OCI-LY3 (cell line): ENCODE measurements around the gene PDGFC.

Source experiments
- CTCF ChIP-seq: fragments of 200-600, 300-600 bp; sonication (generic); IDR thresholded peaks from 2 replicates; pipeline ENCODE4 v1.5.1; 2014; ENCODE audit warnings: antibody characterized with exemption, low read length, low read depth
- EZH2phosphoT487 ChIP-seq: fragments of 200-600 bp; shearing (Covaris generic); IDR thresholded peaks from 2 replicates; pipeline ENCODE4 v1.6.1; 2018; ENCODE audit warnings: antibody characterized with exemption, mixed run types, low read depth

GRCh38 chr4:156773648-156774357, 197.8 kb downstream of the PDGFC start:
- TF ChIP-seq CTCF (no peak), EZH2phosphoT487 (no peak)
